Activated CD4-positive, alpha-beta T cell treated with anti-CD3 and anti-CD28 coated beads, Interleukin-2, amount 50 U/mL, for 4 hours (primary cell): ENCODE results near the gene OTUD1.

Experiments used
- DNase-seq, 2 experiments: peaks; one replicate each; pipeline ENCODE4 v3.0.0-alpha.2; 2020

The OTUD1 gene

DNA sequence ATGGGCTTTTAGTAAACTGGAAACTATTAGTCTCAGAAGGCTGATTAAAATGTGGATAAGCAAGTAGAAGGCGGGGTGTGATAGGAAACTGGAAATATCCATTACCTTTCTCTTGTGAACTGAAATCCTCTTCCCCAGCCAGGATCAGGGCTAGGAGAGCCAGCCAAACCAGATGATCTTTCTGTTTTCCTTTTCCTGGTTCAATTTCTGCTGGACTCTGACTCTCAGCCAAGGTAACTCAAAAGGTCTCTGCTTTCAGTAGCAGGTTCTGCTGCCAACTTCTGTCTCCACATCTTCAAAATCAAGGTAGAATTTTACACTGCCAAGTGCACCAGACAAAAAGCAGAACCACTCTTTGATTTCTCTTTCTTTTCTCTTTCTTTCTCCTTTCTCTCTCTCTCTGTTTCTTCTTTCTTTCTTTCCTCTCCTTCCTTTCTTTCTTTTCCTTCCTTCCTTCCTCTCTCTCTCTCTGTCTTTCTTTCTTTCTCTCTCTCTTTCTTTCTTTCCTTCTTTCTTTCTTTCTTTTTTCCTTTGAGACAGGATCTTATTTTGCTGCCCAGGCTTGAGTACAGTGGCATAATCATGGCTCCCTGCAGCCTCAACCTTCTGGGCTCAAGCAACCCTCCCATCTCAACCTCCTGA, 30.8 kb downstream of the OTUD1 start:
- no peak for DNase-seq

DNA sequence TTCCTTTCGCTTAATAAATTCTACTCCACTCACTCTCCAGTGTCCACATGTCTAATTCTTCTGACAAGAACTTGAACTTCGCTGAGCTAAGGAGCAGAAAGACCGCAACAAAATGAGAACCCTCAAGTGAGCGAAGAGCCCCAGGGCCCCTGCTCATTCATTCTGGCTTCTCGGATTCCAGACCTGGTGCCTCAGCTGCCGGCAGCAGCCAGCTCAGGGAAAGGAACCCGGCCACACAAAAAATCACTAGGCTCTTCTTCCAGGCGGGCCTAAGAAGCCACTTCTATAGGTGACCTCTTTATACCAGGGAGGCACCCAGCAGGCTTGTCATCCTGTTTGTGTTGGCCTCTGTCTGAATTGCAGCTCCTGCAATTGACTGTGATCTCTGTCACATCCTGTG, 33.3 kb downstream of the OTUD1 start:
- DNase-seq: no peak

DNA sequence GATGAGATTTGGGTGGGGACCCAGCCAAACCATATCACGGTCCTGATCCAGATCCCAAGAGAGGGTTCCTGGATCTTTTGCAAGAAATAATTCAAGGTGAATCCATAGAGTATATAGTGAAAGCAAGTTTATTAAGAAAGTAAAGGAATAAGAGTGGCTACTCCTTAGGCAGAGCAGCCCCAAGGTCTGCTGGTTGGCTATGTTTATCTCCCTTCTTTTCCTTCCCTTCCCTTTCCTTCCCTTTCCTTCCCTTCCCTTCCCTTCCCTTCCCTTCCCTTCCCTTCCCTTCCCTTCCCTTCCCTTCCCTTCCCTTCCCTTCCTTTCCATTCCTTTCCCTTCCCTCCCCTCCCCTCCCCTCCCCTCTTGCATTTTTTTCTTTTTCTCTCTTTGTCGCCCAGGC, 35.2 kb downstream of the OTUD1 start:
- no peak for DNase-seq

DNA sequence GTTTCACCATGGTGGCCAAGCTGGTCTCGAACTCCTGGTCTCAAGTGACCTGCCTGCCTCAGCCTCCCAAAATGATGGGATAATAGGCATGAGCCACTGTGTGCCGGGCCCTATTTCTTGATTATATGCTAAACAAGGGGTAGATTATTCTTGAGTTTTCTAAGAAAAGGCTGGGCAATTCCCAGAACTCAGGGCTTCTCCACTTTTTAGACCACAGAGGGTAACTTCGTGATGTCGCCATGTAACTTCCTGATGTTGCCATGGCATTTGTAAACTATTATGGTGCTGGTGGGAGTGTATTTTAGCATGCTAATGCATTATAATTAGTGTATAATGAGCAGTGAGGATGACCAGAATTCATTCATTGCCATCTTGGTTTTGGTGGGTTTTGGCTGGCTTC, 35.8 kb downstream of the OTUD1 start:
- DNase-seq: no peak

DNA sequence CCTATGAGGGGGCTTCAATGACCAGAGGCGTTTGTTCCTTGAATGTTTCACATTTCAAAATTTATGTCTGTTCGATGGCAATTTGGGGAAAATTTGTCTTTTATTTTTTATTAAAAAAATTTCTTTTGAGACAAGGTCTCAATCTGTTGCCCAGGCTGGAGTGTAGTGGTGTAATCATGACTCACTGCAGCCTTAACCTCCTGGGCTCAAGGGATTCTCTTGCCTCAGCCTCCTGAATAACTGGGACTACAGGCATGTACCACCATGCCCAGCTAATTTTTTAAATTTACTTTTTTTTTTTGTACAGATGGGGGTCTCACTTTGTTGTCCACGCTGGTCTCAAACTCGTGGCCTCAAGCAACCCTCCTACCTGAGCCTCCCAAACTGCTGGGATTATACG, 39.7 kb downstream of the OTUD1 start:
- no peak for DNase-seq

DNA sequence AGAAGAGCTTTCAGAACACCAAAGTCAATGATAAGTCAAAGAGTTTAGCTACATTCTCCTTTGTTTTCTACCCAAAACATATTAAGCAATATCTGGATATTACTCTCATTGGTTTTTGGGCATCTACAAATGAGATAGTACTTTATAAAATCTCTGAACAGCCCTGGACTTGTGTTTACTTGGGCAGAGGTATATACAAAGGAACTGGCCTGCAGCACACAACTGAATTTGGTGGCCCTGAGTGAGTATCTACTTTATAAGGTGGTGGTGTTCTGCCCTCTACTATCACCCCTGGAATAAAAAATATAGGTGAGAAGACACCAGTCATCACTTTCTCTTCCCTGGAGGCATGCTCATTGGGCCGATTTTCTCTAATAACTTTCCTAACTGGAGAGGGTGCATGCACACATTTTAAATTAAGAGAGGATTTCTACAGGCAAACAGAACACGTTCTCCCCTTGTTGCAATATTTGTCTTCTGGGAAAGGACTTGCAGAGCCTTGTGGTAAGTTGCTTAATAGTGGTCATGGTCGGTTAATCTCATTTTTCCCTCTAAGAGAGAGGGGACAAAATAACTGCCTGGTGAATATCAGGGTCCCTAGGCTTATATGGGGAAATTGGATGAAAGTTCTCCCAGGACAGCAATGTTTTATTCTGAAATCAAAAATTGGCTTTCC, 41.1 kb downstream of the OTUD1 start:
- no peak for DNase-seq

DNA sequence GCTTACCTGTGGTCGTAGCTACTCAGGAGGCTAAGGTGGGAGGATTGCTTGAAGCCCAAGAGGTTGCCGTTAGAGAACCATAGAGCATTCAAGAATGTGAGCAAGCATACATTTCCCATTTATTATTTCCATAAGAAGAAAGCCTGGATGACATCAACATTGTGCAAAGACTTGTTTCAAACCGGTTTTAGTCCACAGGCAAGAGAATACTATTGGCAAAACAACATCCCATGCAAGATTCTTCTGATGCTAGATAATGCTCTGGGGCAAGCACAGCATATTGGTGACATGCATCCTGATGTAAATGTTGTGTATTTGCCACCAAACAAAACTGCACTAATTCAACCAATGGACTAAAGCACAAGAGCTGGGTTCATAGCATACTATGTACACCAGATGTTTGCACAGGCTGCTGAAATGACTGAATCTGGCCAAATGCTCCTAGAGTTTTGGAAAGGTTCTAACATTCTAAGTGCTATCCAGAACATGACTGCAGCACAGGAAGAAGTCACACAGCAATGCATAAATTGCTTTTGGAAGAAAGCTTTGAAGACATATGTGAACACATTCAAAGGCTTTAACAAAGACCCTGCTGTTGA, 42.6 kb downstream of the OTUD1 start:
- DNase-seq: no peak

DNA sequence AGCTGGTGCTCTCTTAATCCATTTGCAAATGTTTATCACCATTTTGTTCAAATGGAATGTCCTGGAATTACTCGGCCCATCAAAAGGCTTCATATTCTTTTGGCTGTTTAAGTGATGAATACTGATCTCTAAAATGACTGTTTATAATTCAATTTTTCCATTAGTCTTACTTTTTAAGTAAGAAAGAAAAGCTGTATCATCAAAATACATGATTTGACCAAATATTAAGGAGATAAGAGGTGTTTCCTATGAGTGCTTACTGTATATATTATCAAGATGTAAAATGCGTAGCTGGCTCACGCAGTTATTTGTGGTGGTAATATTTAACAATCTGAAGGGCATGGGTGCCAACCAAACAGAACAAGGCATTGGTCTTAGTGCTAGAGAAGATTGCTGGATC, 51.2 kb downstream of the OTUD1 start:
- DNase-seq: no peak
